Thymus (tissue), 11 donors: ENCODE results near the gene SCAMP4. TPM values are rescaled to one million over a fixed set of nuclear protein-coding genes. Genes with fewer than 3 reads are reported as not detected.

Experiments
- DNase-seq, 9 donors: peaks; one replicate each; pipeline ENCODE4 v3.0.0-alpha.2; 2013; ENCODE audit warnings: low spot score in 9 of 9, low read depth in 6 of 9, missing footprints in 1 of 9
- H3K27ac ChIP-seq, 2 donors: one replicate each; pipeline ENCODE4 v1.5.1; 2013; ENCODE audit warnings: control low read depth in 1 of 2, low read depth in 1 of 2, low read length in 1 of 2, mild to moderate bottlenecking in 1 of 2, moderate library complexity in 1 of 2
- H3K27me3 ChIP-seq, 2 donors: one replicate each; pipeline ENCODE4 v1.5.1; 2013; ENCODE audit warnings: low read length in 1 of 2; ENCODE audit not compliant: control insufficient read depth in 2 of 2, insufficient read depth in 1 of 2
- H3K36me3 ChIP-seq, 2 donors: one replicate each; pipeline ENCODE4 v1.5.1; 2013; ENCODE audit warnings: low read length in 1 of 2, mild to moderate bottlenecking in 1 of 2, moderate library complexity in 1 of 2; ENCODE audit not compliant: control insufficient read depth in 2 of 2, insufficient read depth in 2 of 2
- H3K4me1 ChIP-seq, 2 donors: one replicate each; pipeline ENCODE4 v1.5.1; 2013; ENCODE audit warnings: low read length in 2 of 2; ENCODE audit not compliant: control insufficient read depth in 2 of 2, insufficient read depth in 2 of 2
- H3K4me3 ChIP-seq, 2 donors: one replicate each; pipeline ENCODE4 v1.5.1; 2013; ENCODE audit warnings: low read length in 2 of 2, control low read depth in 1 of 2, mild to moderate bottlenecking in 1 of 2
- H3K9me3 ChIP-seq, 2 donors: one replicate each; pipeline ENCODE4 v1.5.1; 2013; ENCODE audit warnings: low read length in 1 of 2, mild to moderate bottlenecking in 1 of 2; ENCODE audit not compliant: control insufficient read depth in 2 of 2, insufficient read depth in 1 of 2
- WGBS: extraction: QIAGEN DNeasy Blood & Tissue Kit; methylation state at CpG from one replicate; pipeline ENCODE4 v1.1.7; 2013; 5-methylcytosine and 5-hydroxymethylcytosine counted together
- polyA plus RNA-seq: library from polyadenylated mRNA; stranded (reverse); fragments of 200-250 nt; gene quantifications from one replicate; pipeline ENCODE4 v1.2.3, GENCODE V29; 2013
- total RNA-seq: library from RNA; stranded (reverse); fragments of 120-200 nt; gene quantifications from one replicate; pipeline ENCODE4 v1.2.4, GENCODE V29; 2013
- donor health status: healthy.

The SCAMP4 gene
- total and polyA plus RNA-seq, 2 donors, result 9.2 to 21.9 TPM

DNA sequence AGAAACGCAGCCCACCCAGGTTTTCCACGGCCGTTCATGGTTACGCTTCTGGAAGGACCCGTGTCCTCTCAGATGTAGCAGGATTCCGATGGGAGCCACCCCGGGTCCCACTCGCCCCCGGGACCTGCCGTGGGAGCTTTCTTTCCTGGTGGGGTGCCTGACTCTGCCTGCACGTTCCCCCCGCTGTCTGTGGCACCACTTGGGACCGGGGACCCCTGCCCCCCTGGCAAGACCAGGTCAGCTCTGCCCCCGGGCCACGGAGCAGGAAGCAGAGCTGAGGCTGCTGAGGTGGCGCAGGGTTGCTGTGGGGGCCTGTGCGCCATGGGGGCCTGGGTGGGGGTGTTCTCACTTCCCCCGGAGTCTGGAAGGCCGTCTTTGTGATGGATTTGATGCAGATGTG, 47.8 kb downstream of the SCAMP4 start:
- Histone ChIP-seq H3K9me3 (peaks cover 0 to 5% of the 10 kb centered on the region in 2 donors), H3K4me1 (peaks cover 0 to 28% of the 10 kb centered on the region in 2 donors), H3K4me3 (no peak overlapping the region), H3K27me3 (no peaks in the 10 kb centered on the region), H3K36me3 (peaks cover 45 to 55% of the 10 kb centered on the region in 2 donors), H3K27ac (no peak overlapping the region)
- no peak for DNase-seq
- 96% methylated on average over 19 of the region's 19 CpGs for WGBS

DNA sequence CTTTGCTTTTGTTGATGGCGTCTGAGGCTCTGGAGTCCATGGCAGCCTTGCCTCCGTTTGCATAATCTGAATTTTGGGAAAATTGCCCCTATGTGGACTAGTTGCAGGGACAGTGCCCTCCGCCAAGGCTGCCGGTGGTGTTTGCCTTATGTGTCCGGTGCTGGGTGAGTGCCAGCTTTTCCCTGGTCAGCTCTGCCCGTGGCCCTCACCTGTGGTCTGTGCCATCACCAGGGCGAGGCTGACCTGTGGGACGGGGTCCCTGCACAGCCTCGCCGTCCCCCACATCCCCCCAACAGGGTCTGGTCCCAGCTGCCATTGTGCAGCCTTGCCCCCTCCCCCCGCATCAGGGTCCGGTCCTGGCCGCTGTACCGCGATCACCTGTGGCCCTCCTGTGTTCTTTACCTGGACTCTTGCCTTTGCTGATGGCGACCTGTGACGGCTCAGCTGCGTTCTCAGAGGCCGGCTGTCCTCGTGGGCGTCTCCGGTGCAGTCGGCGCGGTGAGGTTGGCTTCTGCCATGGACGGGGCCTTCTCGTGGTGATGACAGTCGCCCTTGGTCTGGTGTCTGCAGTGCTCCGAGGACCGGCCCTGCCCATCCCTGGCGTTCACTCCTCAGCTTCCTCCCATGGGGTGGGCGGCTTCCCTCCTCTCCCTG, 48.4 kb downstream of the SCAMP4 start:
- Histone ChIP-seq H3K36me3 (peaks cover 45 to 54% of the 10 kb centered on the region in 2 donors), H3K27me3 (no peaks in the 10 kb centered on the region), H3K4me3 (no peak overlapping the region), H3K27ac (no peak overlapping the region), H3K4me1 (peaks cover 0 to 28% of the 10 kb centered on the region in 2 donors), H3K9me3 (peaks cover 0 to 5% of the 10 kb centered on the region in 2 donors)
- no peak for DNase-seq
- WGBS, result 97% methylated on average over 32 of the region's 32 CpGs

DNA sequence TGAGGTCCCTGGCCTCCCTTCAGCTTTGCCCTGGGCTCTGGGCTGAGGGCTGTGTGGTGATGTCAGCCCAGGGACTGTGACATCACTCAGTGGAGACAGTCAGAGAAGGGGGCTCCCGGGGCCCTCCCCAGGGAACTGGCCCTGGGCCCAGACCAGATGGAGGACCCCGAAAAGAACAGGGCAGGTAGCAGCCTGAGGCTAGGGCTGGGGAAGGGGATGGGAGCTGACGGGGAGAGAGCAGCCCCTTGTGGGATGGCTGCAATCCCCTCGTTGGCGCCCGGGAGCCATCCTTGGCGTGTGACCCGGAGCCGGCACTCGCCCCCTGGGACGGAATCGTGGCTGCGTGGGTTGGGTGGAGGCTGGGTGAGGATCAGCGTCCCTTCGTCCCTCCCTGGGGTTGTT, 49.3 kb downstream of the SCAMP4 start:
- H3K27ac ChIP-seq, result no peak overlapping the region
- peaks cover 0 to 5% of the 10 kb centered on the region in 2 donors for H3K9me3 ChIP-seq
- H3K4me1 ChIP-seq, result peaks cover 0 to 28% of the 10 kb centered on the region in 2 donors
- WGBS, result 98% methylated on average over 15 of the region's 15 CpGs
- H3K36me3 ChIP-seq, result peaks cover 38 to 51% of the 10 kb centered on the region in 2 donors
- no peak for DNase-seq
- no peaks in the 10 kb centered on the region for H3K27me3 ChIP-seq
- no peak overlapping the region for H3K4me3 ChIP-seq

DNA sequence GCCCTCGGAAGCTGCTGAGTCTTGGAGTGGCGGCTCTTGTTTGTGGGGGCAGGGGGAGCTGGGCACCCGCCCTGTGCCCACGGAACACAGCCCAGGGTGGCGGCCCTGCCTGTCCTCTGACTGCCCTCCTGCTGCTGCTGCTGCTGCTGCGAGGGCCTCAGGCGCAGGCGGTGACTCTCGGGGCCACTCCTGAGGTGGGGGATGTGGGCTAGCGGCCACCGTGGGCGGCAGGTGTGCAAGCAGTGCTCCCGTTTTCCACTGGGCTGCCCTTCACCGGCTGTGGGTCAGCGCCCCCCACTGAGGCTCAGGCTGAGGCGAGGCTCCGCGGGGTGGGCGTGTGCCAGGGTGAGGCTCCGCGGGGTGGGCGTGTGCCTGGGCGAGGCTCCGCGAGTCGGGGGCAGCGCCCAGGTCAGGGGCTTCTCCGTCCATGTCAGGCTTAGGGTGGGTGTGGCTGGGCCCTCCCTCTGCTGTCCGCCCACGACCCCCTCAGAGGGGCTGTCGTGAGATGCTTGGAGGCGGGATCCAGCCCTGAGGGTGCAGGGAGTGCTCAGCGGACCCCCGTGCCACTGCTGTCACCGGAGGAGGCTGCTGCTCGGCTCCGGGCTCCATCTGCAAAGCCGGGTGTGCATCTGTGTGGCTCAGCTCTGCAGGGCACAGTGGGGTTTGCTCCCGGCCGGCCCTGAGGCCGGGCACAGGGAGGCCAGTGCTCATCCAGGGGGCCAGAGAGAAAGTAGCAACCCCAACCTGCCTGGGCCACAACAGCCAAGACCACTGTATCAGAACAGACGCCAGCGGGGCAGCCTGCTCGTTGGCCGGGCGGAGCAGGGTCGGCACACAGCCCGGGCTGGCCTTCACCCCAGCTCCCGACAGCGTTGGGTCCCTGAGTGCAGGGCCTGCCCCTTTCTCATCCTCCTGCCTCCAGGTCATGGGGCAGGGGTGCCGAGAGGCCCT, 50.2 kb downstream of the SCAMP4 start:
- peaks cover 35 to 45% of the 10 kb centered on the region in 2 donors for H3K36me3 ChIP-seq
- H3K27ac ChIP-seq, result peak overlapping the region in 1 of 2 donors; percentile 88
- no peaks in the 10 kb centered on the region for H3K27me3 ChIP-seq
- WGBS, result 92% methylated on average over 51 of the region's 51 CpGs
- peaks cover 0 to 28% of the 10 kb centered on the region in 2 donors for H3K4me1 ChIP-seq
- peaks cover 0 to 4% of the 10 kb centered on the region in 2 donors for H3K9me3 ChIP-seq
- H3K4me3 ChIP-seq, result no peak overlapping the region
- DNase-seq, result no peak

DNA sequence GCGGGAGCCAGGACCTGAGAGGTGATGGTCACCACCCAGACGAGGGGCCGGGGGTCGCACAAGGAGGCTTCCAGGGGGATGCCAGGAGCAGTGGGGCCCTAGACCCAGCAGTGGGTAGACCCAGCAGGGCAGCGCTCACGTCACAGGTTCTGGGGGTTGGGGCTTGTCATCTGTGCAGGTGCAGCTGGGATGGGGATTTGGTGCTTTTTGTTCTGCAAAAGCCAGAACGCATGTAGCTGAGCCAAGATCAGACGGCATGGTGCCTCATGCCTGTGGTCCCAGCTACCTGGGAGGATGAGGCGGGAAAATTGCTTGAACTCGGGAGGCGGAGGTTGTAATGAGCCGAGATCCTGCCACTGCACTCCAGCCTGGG, 50.9 kb downstream of the SCAMP4 start:
- Histone ChIP-seq H3K27ac (peak overlapping the region in 1 of 2 donors; percentile 88), H3K4me1 (peaks cover 0 to 28% of the 10 kb centered on the region in 2 donors), H3K4me3 (no peak overlapping the region), H3K9me3 (no peaks in the 10 kb centered on the region), H3K27me3 (no peaks in the 10 kb centered on the region), H3K36me3 (peaks cover 29 to 44% of the 10 kb centered on the region in 2 donors)
- DNase-seq, result peak in 8 of 9 donors; percentile 42 to 83 (median 57)
- WGBS, result 88% methylated on average over 12 of the region's 12 CpGs

DNA sequence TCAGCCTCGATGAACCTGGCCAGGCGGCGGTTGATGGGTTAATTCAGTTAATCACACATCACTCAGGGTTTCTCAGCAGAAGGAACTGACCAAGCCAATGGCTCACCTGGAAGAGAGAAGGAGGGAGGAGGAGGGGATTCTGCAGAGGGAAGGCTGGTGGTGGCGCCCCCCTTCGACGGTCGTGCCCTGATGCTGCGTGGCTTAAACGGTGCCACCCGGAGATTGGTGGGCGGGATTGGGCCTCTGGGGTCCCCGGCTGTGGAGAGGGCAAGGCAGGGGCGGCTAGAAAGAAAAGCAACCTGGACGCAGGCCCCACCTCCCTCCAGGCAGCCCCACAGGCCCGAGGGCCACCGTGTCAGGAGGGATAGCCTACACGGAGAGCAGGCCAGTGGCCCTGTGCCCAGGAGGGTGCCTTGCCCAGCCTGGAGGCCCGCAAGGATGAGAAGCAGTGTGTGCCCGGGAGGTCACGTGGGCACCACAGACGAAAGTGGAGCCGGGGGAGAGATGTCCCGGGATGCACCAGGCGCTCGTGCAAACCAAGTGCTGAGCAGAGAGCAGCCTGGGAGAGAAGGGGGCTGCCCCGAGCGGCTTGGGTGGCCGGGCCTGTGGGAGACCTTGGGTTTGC, 51.8 kb downstream of the SCAMP4 start:
- DNase-seq, result no peak
- H3K4me1 ChIP-seq, result peaks cover 0 to 28% of the 10 kb centered on the region in 2 donors
- H3K27ac ChIP-seq, result peak overlapping the region in 1 of 2 donors; percentile 88
- H3K4me3 ChIP-seq, result no peak overlapping the region
- H3K27me3 ChIP-seq, result no peaks in the 10 kb centered on the region
- H3K36me3 ChIP-seq, result peaks cover 25 to 41% of the 10 kb centered on the region in 2 donors
- 97% methylated on average over 28 of the region's 28 CpGs for WGBS
- H3K9me3 ChIP-seq, result peaks cover 0 to 5% of the 10 kb centered on the region in 2 donors

DNA sequence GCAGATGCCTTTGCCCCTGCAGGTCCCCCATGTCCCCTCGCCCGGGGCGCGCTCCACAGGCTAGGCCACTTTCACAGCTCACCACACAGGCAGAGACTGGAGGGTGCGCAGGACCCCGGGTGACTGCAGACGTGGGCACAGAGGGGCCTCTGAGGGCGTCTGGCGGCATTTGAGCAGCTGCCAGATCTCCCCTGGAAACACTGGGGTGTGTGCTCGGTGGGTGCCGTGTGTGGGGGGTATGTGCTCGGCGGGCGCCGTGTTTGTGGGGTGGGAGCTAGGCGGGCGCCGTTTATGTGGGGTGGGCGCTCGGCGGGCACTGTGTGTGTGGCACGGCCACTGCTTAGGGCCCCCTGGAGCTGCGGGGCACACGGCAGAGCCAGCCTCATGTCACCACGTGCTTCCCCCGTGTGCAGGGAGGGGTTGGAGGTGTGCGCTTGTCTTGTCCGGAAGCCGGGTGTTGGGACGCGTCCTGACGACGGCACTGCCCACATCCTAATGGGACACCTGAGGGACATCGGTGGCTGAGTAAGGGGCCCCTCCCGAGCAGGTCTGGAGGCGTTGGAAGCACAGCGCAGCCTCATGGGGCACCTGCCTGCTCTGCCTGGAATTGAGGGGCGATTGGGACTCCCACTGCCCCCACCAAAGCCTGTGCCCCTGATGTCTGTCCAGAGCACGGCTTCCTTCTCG, 52.5 kb downstream of the SCAMP4 start:
- H3K27me3 ChIP-seq, result no peaks in the 10 kb centered on the region
- 93% methylated on average over 40 of the region's 40 CpGs for WGBS
- peaks cover 0 to 28% of the 10 kb centered on the region in 2 donors for H3K4me1 ChIP-seq
- H3K36me3 ChIP-seq, result peaks cover 22 to 40% of the 10 kb centered on the region in 2 donors
- no peak overlapping the region for H3K4me3 ChIP-seq
- no peak for DNase-seq
- peaks cover 0 to 5% of the 10 kb centered on the region in 2 donors for H3K9me3 ChIP-seq
- no peak overlapping the region for H3K27ac ChIP-seq

DNA sequence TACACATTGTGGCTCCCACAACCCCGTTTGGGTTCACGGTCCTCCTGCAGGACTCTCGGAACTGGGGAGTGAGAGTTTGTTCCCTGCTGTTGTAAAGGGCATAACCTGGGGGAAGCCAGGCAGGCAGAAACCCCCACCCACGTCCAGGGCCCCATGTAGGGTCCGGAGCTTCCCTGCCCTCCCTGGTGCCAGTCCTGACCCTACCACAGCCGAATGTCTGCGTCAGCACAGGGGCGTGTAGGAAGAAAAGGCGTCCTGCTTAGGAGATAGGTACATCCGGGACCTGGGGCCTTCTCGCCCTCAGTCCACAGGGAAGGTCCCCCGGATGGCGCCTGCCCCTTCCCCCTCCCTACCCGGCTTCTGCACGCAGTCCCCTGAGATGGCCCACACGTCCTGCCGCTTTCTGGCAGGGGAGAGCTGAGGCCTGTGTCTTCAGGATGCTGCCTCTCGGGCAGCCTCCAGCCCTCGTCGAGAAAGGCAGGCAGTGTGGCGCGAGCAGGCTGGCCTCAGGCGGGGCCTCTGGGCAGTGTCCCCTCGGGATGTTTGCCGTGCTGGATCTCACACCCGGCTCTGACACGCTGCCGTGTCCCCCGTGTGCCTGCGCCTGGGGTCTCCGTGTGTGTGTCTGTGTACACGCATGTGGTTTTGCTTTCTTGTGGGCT, 54.9 kb downstream of the SCAMP4 start:
- no peak for DNase-seq
- Histone ChIP-seq H3K27ac (no peak overlapping the region), H3K27me3 (no peaks in the 10 kb centered on the region), H3K9me3 (peaks cover 0 to 5% of the 10 kb centered on the region in 2 donors), H3K4me1 (peaks cover 0 to 28% of the 10 kb centered on the region in 2 donors), H3K4me3 (no peak overlapping the region), H3K36me3 (peaks cover 19 to 26% of the 10 kb centered on the region in 2 donors)
- WGBS, result 98% methylated on average over 32 of the region's 32 CpGs
